Thyroid gland (tissue), 4 donors: ENCODE results near the gene KREMEN1.

Experiments
- CTCF ChIP-seq, 6 experiments: fragments of 200-600 bp in 3 of 6; fragments of 450-650 bp in 3 of 6; sonication (generic) in 3 of 6; IDR thresholded peaks; one replicate each; pipeline ENCODE4 v1.5.1; 2016 to 2019; ENCODE audit warnings: antibody characterized with exemption in 6 of 6, mild to moderate bottlenecking in 2 of 6, inconsistent platforms in 1 of 6, moderate library complexity in 1 of 6
- POLR2A ChIP-seq, 2 donors: fragments of 450-650 bp; IDR thresholded peaks; one replicate each; pipeline ENCODE4 v1.6.1; 2017; ENCODE audit warnings: antibody characterized with exemption in 2 of 2, mild to moderate bottlenecking in 2 of 2, moderate library complexity in 1 of 2

GRCh38 chr22:29205252-29205593 is 132.4 kb downstream of the KREMEN1 start:
- TF ChIP-seq POLR2A (IDR thresholded peaks at IDR 0.05) (no peak), CTCF (IDR thresholded peaks at IDR 0.05) (no peak)
